Osteoblast (primary cell): ENCODE results near the gene CARD11. TPM values are rescaled to one million over a fixed set of nuclear protein-coding genes. Genes with fewer than 3 reads are reported as not detected.

Experiments
- DNase-seq: peaks from one replicate; pipeline ENCODE4 v3.0.0; 2011; ENCODE audit warnings: low spot score, mixed read lengths; ENCODE audit not compliant: insufficient read length; ENCODE audit errors: missing footprints
- H2AFZ ChIP-seq: 2 replicates; pipeline ENCODE4 v1.6.0; 2011; ENCODE audit warnings: mild to moderate bottlenecking, low read length
- H3K27ac ChIP-seq: 2 replicates; pipeline ENCODE4 v1.5.1; 2011; ENCODE audit warnings: mild to moderate bottlenecking, low read depth, low read length, moderate library complexity
- H3K27me3 ChIP-seq: 2 replicates; pipeline ENCODE4 v1.6.0; 2012; ENCODE audit warnings: mild to moderate bottlenecking, control low read depth, inconsistent platforms, low read length, moderate library complexity; ENCODE audit not compliant: insufficient read depth
- H3K36me3 ChIP-seq: 2 replicates; pipeline ENCODE4 v1.5.1; 2011; ENCODE audit warnings: mild to moderate bottlenecking, low read length, control low read depth, moderate library complexity; ENCODE audit not compliant: insufficient read depth
- H3K4me1 ChIP-seq: 2 replicates; pipeline ENCODE4 v1.5.1; 2011; ENCODE audit warnings: mild to moderate bottlenecking, low read length, control low read depth, moderate library complexity; ENCODE audit not compliant: insufficient read depth
- H3K4me2 ChIP-seq: 2 replicates; pipeline ENCODE4 v1.6.0; 2011; ENCODE audit warnings: mild to moderate bottlenecking, low read length; ENCODE audit not compliant: insufficient read depth
- H3K4me3 ChIP-seq: fragments of 200-600 bp; sonication (generic); 3 replicates; pipeline ENCODE4 v1.5.1; 2012; ENCODE audit warnings: mild to moderate bottlenecking, low read length, inconsistent platforms; ENCODE audit not compliant: insufficient read depth
- H3K79me2 ChIP-seq: 2 replicates; pipeline ENCODE4 v1.6.0; 2012; ENCODE audit warnings: mild to moderate bottlenecking, low read length, control low read depth, inconsistent platforms; ENCODE audit not compliant: insufficient read depth
- H3K9me3 ChIP-seq: 2 replicates; pipeline ENCODE4 v1.5.1; 2011; ENCODE audit warnings: low read depth, low read length, control low read depth
- H4K20me1 ChIP-seq: 2 replicates; pipeline ENCODE4 v1.6.0; 2012; ENCODE audit warnings: mild to moderate bottlenecking, low read length, control low read depth; ENCODE audit not compliant: insufficient read depth
- total RNA-seq: library from RNA; depleted of rRNA; stranded (reverse); fragments of >200 nt; gene quantifications from 2 replicates; pipeline ENCODE4 v1.2.3, GENCODE V29; 2012
- TF ChIP-seq, protein P1 (sequence below): IDR thresholded peaks from 2 replicates; pipeline ENCODE4 v1.5.1; 2011; ENCODE audit warnings: mild to moderate bottlenecking, low read depth, low read length, moderate library complexity; ENCODE audit errors: extremely low read depth

Gene CARD11
- total RNA-seq, 1 donor: not detected

DNA sequence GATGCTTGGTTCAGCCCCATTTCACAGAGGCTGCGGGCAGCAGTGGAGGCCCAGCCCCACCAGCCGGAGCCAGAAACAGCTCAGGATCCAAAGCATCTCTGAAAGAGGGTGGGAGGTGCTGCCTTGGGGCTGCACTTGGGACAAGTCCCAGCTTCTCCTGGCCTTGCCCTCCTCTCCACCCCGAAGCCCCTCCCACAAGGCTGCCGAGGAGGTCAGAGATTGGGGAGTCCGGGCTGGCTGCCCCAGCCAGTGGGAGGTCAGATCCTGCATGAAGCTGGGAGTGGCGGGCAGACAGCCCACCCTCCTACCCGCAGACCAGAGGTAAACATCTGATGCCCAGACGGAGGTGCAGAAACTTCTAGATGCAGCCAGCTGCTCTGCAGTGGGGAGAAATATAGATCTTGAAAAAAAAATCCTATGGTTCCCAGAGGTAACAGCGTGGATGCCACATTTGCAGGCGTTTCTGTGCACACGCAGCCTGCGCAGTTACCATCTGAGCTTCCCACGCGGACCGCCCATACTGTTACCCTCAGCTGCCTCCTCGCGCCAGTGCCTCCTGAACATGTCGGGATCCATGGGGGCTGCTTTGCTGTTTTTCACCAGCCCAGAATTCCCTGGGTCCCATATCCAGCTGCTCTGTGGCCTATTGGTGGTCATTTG lies 162.7 kb downstream of the CARD11 start:
- TF ChIP-seq, protein P1, sequence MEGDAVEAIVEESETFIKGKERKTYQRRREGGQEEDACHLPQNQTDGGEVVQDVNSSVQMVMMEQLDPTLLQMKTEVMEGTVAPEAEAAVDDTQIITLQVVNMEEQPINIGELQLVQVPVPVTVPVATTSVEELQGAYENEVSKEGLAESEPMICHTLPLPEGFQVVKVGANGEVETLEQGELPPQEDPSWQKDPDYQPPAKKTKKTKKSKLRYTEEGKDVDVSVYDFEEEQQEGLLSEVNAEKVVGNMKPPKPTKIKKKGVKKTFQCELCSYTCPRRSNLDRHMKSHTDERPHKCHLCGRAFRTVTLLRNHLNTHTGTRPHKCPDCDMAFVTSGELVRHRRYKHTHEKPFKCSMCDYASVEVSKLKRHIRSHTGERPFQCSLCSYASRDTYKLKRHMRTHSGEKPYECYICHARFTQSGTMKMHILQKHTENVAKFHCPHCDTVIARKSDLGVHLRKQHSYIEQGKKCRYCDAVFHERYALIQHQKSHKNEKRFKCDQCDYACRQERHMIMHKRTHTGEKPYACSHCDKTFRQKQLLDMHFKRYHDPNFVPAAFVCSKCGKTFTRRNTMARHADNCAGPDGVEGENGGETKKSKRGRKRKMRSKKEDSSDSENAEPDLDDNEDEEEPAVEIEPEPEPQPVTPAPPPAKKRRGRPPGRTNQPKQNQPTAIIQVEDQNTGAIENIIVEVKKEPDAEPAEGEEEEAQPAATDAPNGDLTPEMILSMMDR: no peak
- H2AFZ ChIP-seq: no peak overlapping the region

DNA sequence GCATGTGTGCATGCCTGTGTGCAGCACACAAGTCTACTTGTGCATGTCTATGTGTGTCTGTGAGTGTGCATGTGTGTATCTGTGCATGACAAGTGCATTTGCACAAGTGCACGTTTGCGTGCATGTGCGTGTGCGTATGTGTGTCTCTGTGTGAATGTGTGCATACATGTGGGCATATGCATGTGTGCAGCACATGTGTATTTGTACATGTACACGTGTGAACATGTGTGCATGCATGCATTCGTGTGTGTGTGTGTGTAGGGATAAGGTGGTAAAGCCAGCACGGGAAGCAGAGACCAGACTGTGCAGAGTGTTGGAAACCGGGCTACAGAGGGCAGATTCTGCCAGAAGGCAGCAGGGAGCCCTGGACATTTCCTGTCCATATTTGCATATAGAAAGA lies 163.6 kb downstream of the CARD11 start:
- peak; percentile 21 for DNase-seq
- TF ChIP-seq, protein P1: no peak
- H3K27me3 ChIP-seq: no peaks in the 10 kb centered on the region
- no peaks in the 10 kb centered on the region for H3K79me2 ChIP-seq
- no peaks in the 10 kb centered on the region for H3K36me3 ChIP-seq
- no peak overlapping the region for H3K4me2 ChIP-seq
- H4K20me1 ChIP-seq: no peaks in the 10 kb centered on the region
- H2AFZ ChIP-seq: no peak overlapping the region
- H3K4me3 ChIP-seq: no peak overlapping the region
- no peaks in the 10 kb centered on the region for H3K4me1 ChIP-seq
- no peak overlapping the region for H3K27ac ChIP-seq
- no peaks in the 10 kb centered on the region for H3K9me3 ChIP-seq

More for the DNA sequence above, 162.7 kb downstream of the CARD11 start:
- no peak overlapping the region for H3K4me3 ChIP-seq
- peak; percentile 30 for DNase-seq
- H3K79me2 ChIP-seq: no peaks in the 10 kb centered on the region
- no peaks in the 10 kb centered on the region for H3K27me3 ChIP-seq
- H3K4me2 ChIP-seq: no peak overlapping the region
- H3K27ac ChIP-seq: no peak overlapping the region
- H4K20me1 ChIP-seq: no peaks in the 10 kb centered on the region
- H3K9me3 ChIP-seq: no peaks in the 10 kb centered on the region
- no peaks in the 10 kb centered on the region for H3K36me3 ChIP-seq
- no peaks in the 10 kb centered on the region for H3K4me1 ChIP-seq

DNA sequence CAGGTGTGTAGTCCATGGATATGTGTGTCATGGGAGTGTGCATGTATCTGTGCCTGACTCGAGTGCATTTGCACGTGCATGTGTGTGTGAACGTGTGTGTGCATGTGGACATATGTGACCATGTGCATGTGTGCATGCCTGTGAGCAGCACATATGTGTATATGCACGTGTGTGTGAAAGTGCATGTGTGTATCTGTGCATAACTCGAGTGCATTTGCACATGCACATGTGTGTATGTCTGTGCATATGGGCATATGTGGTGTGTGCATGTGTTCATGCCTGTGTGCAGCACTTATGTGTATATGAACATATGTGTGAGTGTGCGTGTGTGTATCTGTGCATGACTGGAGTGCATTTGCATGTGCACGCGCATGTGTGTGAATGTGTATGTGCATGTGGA lies 164.3 kb downstream of the CARD11 start:
- Histone ChIP-seq H2AFZ (no peak overlapping the region), H3K36me3 (no peaks in the 10 kb centered on the region), H3K4me2 (no peak overlapping the region), H4K20me1 (no peaks in the 10 kb centered on the region), H3K4me1 (no peaks in the 10 kb centered on the region), H3K4me3 (no peak overlapping the region), H3K9me3 (no peaks in the 10 kb centered on the region), H3K79me2 (no peaks in the 10 kb centered on the region), H3K27ac (no peak overlapping the region), H3K27me3 (no peaks in the 10 kb centered on the region)
- TF ChIP-seq, protein P1: no peak
- DNase-seq: no peak

DNA sequence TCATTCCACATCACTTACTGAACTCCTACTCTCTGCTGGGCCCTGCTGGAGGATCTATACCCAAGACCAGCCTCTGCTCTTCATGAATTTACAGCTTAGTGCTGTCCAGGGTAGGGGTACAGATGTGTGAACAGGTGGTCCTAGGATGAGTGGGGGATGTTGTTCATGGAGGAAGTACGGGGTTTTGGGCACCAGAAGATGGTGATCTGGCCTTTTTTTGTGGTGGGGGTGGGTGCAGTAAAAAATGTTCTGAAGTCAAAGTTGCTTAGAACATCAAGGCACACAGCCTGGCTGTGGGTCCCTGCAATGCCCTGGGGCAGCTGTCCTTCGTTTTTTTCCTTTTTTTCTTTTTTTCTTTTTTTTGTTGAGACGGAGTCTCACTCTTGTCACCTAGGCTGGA lies 165.4 kb downstream of the CARD11 start:
- Histone ChIP-seq H2AFZ (no peak overlapping the region), H3K79me2 (no peaks in the 10 kb centered on the region), H3K9me3 (no peaks in the 10 kb centered on the region), H3K4me3 (no peak overlapping the region), H3K4me1 (no peaks in the 10 kb centered on the region), H4K20me1 (no peaks in the 10 kb centered on the region), H3K27me3 (no peaks in the 10 kb centered on the region), H3K36me3 (no peaks in the 10 kb centered on the region), H3K27ac (no peak overlapping the region), H3K4me2 (no peak overlapping the region)
- TF ChIP-seq, protein P1: no peak
- DNase-seq: no peak
